ENCODE measurements around the gene CUL2. TPM values are rescaled to one million over a fixed set of nuclear protein-coding genes. Genes with fewer than 3 reads are reported as not detected.

Gene CUL2
- polyA plus RNA-seq, 1 of the 3 experiments (the other 2 are of a cell fraction) = 13.1 TPM

DNA sequence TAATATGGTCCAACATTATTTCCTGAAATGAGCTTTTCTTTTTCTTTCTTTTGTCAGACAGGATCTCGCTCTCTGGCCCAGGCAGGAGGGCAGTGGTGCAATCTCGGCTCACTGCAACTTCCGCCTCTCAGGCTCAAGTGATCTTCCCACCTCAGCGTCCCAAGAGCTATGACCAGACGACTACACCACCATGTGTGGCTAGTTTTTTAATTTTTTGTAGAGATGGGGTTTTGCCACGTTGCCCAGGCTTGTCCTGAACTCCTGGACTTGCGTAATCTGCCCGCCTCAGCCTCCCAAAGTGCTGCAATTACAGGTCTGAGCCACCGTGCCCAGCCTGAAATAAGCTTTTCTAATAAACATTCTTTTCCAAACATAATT lies 48.6 kb downstream of the CUL2 start (continued):
- TF ChIP-seq JUND (IDR thresholded peaks at IDR 0.05) (no peak), SMC3 (IDR thresholded peaks at IDR 0.05; ENCODE audit: low read depth, low read length) (no peak), SIN3A (IDR thresholded peaks at IDR 0.05; ENCODE audit: borderline replicate concordance, low read depth, low read length) (no peak)
- TF ChIP-seq, protein P1, sequence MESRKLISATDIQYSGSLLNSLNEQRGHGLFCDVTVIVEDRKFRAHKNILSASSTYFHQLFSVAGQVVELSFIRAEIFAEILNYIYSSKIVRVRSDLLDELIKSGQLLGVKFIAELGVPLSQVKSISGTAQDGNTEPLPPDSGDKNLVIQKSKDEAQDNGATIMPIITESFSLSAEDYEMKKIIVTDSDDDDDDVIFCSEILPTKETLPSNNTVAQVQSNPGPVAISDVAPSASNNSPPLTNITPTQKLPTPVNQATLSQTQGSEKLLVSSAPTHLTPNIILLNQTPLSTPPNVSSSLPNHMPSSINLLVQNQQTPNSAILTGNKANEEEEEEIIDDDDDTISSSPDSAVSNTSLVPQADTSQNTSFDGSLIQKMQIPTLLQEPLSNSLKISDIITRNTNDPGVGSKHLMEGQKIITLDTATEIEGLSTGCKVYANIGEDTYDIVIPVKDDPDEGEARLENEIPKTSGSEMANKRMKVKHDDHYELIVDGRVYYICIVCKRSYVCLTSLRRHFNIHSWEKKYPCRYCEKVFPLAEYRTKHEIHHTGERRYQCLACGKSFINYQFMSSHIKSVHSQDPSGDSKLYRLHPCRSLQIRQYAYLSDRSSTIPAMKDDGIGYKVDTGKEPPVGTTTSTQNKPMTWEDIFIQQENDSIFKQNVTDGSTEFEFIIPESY (IDR thresholded peaks at IDR 0.05; ENCODE audit: borderline replicate concordance, low read depth) = no peak

DNA sequence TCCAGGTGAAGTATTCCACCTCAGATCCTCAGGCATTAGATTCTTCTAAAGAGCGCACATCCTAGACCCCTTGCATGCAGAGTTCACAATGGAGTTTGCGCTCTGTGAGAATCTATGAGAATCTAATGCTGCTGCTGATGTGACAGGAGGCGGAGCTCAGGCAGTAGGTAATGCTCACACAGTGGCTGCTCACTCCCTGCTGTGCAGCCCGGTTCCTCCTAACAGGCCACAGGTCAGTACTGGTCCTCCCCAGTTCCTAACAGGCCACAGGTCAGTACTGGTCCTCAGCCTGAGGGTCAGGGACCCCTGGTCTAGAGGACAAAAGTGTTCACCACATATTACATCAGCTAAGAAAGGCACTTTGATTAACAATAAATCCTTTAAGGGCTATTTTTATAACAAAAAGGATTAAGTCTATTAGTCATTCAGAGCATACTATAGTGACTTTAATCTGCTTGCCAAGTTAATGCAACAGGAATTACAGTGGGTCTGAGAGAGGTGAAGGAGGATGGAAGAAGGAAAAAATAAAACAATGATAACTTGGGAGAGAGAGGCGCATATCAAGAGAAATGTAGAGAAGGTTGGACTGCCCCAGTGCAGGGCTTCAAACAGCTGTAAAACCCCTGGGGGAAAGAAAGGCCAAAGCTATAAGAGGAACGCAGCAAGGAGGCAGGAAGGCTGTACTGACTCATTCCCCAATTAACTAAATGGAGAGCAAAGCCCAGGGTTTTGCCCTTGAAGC lies 49.2 kb downstream of the CUL2 start:
- Histone ChIP-seq H3K4me2 (peak overlapping the region; percentile 32), H3K9me3 (no peaks in the 10 kb centered on the region), H3K9me2 (no peaks in the 10 kb centered on the region), H3K79me2 (ENCODE audit: insufficient read depth) (peaks cover 8% of the 10 kb centered on the region), H3K36me3 (replicated peaks in 1 of 2; ENCODE audit: control insufficient read depth in 1 of 2, insufficient read depth in 2 of 2, low read length in 1 of 2) (peaks cover 20 to 50% of the 10 kb centered on the region in 2 experiments), H3K27me3 (ENCODE audit: insufficient read depth) (no peaks in the 10 kb centered on the region), H4K20me1 (ENCODE audit: insufficient read depth) (no peaks in the 10 kb centered on the region), H3K4me1 (ENCODE audit: control insufficient read depth in 1 of 2, insufficient read depth in 2 of 2, low read depth in 1 of 2, low read length in 1 of 2) (peaks cover 0 to 18% of the 10 kb centered on the region in 2 experiments; a peak in 2 of 4 replicates), H3K4me3 (ENCODE audit: low read depth in 2 of 2, low read length in 1 of 2) (no peak overlapping the region), H3K9ac (peak overlapping the region; percentile 32; the same call in 1 of the 2 replicates), H2AFZ (ENCODE audit: low read depth) (no peak overlapping the region), H3F3A (replicated peaks; ENCODE audit: insufficient read depth) (peaks cover 16% of the 10 kb centered on the region), H3K27ac (ENCODE audit: low read depth in 2 of 2, low read length in 1 of 2) (peak overlapping the region in 1 of 2 experiments; percentile 83; a peak in 2 of 4 replicates)
- ChIA-PET POLR2A (no interaction called here), CTCF (interaction anchor here (1.2 kb wide), 1 partner anchor 14 kb away, joined by 4 read pairs; no protein-coding TSS in a partner anchor)
- no peak for DNase-seq
- TF ChIP-seq SIN3A (IDR thresholded peaks at IDR 0.05; ENCODE audit: borderline replicate concordance, low read depth, low read length) (no peak), NFIC (IDR thresholded peaks at IDR 0.05; ENCODE audit: borderline replicate concordance) (peak; percentile 26; the same call in 1 of the 2 replicates), JUND (IDR thresholded peaks at IDR 0.05) (peak; percentile 4; the same call in 1 of the 2 replicates), MEF2A (IDR thresholded peaks at IDR 0.05; ENCODE audit: borderline replicate concordance, low read depth) (peak; percentile 64; the same call in 1 of the 2 replicates)
- 72% methylated on average over 5 of the region's 6 CpGs for WGBS (ENCODE audit: low lambda C conversion rate)

DNA sequence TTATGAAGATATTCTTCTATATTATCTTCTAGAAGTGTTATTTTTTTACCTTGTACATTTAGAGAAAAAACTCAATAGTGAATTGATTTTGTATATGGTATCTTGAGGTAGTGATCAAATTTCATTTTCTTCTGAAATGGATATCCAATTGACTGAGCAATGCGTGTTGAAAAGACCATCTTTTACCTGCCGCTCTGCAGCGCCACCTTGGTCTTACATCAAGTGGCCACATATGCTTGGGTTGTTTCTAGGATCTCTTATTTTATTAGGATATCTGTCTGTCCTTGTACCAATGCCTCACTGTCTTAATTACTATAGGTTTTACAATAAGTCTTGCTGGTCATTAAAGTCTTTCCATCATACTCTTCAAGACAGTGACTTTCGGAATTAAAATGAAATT lies 53.0 kb downstream of the CUL2 start:
- TF ChIP-seq MXI1 (IDR thresholded peaks at IDR 0.05; ENCODE audit: low read depth, low read length) = no peak
- TF ChIP-seq EP300 (IDR thresholded peaks at IDR 0.05; ENCODE audit: borderline replicate concordance in 1 of 2, low read depth in 1 of 2, low read length in 1 of 2) = no peak
- no peak for TF ChIP-seq FOXM1 (IDR thresholded peaks at IDR 0.05; ENCODE audit: low read depth)
- TF ChIP-seq, protein P2, sequence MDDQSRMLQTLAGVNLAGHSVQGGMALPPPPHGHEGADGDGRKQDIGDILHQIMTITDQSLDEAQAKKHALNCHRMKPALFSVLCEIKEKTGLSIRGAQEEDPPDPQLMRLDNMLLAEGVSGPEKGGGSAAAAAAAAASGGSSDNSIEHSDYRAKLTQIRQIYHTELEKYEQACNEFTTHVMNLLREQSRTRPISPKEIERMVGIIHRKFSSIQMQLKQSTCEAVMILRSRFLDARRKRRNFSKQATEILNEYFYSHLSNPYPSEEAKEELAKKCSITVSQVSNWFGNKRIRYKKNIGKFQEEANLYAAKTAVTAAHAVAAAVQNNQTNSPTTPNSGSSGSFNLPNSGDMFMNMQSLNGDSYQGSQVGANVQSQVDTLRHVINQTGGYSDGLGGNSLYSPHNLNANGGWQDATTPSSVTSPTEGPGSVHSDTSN (IDR thresholded peaks at IDR 0.05) = no peak
- no peak for TF ChIP-seq ELF1 (IDR thresholded peaks at IDR 0.05)
- no peak for TF ChIP-seq SMC3 (IDR thresholded peaks at IDR 0.05; ENCODE audit: low read depth, low read length)
- no peak for TF ChIP-seq CHD2 (IDR thresholded peaks at IDR 0.05; ENCODE audit: low read length, partially characterized antibody)
- TF ChIP-seq JUND (IDR thresholded peaks at IDR 0.05) = no peak
- TF ChIP-seq FOXJ3 (CRISPR knock-in tag; IDR thresholded peaks at IDR 0.05) = no peak
- TF ChIP-seq RCOR1 (IDR thresholded peaks at IDR 0.05; ENCODE audit: low read length) = no peak
- Histone ChIP-seq H3K9me3 (no peaks in the 10 kb centered on the region), H3K4me1 (ENCODE audit: control insufficient read depth in 1 of 2, insufficient read depth in 2 of 2, low read depth in 1 of 2, low read length in 1 of 2) (peaks cover 0 to 15% of the 10 kb centered on the region in 2 experiments; a peak in 2 of 4 replicates), H3K27ac (ENCODE audit: low read depth in 2 of 2, low read length in 1 of 2) (no peak overlapping the region), H3F3A (replicated peaks; ENCODE audit: insufficient read depth) (peaks cover 8% of the 10 kb centered on the region), H3K4me3 (ENCODE audit: low read depth in 2 of 2, low read length in 1 of 2) (no peak overlapping the region), H3K79me2 (ENCODE audit: insufficient read depth) (no peaks in the 10 kb centered on the region; the same call in 1 of the 2 replicates), H2AFZ (ENCODE audit: low read depth) (no peak overlapping the region), H3K4me2 (no peak overlapping the region), H4K20me1 (ENCODE audit: insufficient read depth) (no peaks in the 10 kb centered on the region), H3K36me3 (replicated peaks in 1 of 2; ENCODE audit: control insufficient read depth in 1 of 2, insufficient read depth in 2 of 2, low read length in 1 of 2) (peaks cover 37 to 64% of the 10 kb centered on the region in 2 experiments), H3K9ac (no peak overlapping the region), H3K9me2 (no peaks in the 10 kb centered on the region), H3K27me3 (ENCODE audit: insufficient read depth) (no peaks in the 10 kb centered on the region)
- ChIA-PET CTCF (no interaction called here), POLR2A (no interaction called here)
- DNase-seq = no peak
- WGBS (ENCODE audit: low lambda C conversion rate) = 99% methylated on average over 4 of the region's 4 CpGs

Measured in SK-N-SH (cell line).